Spleen (tissue), 7 donors: ENCODE results near the gene TEDC1.

Experiments used
- CTCF ChIP-seq, 11 experiments: fragments of 200-600 bp in 7 of 11; fragments of 450-650 bp in 4 of 11; sonication (generic) in 4 of 11; IDR thresholded peaks in 8 of 11; conservative IDR thresholded peaks in 3 of 11; 1 replicate in 7 of 11; 2 replicates in 4 of 11; pipeline versions ENCODE4 v1.4.0 to v1.8.0; 2016 to 2021; ENCODE audit warnings: antibody characterized with exemption in 11 of 11, inconsistent platforms in 4 of 11, mild to moderate bottlenecking in 1 of 11
- POLR2AphosphoS5 ChIP-seq, 3 donors: sonication (generic); formaldehyde crosslinking; IDR thresholded peaks; one replicate each; pipeline ENCODE4 v1.5.1; 2017; ENCODE audit warnings: antibody characterized with exemption in 3 of 3
- donor health status: DM: no; HTN: no; CAD: no; lungs with moderate emphysema.
- donor health status: DM: no; HTN: no; CAD: no.
- donor health status: DM: no; HTN: no; CAD: no.

DNA sequence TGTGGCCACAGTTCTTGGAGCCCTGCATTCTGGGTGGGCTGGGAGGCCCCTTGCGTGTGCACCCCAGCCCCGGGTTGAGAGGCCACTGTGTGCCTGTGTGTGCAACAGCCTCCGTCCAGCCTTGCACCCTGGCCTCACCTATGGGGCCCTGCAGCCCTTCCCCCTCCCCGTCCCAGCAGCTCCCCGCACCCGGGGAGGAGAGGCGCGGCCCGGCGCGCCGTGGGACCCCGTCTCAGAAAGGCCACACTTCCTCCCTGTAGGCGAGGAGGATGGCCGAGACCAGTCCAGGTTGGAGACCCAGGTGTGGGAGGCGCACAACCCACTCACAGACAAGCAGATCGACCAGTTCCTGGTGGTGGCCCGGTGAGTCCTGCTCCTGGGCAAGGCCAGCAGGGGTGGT, 33.0 kb upstream of the TEDC1 start:
- no peak for TF ChIP-seq CTCF (IDR thresholded peaks at IDR 0.05 in 8 of 11, conservative IDR thresholded peaks at IDR 0.05 in 3 of 11)
- TF ChIP-seq POLR2AphosphoS5 (IDR thresholded peaks at IDR 0.05) = peak in 1 of 3 donors; percentile 50
